Germinal center (tissue), 1 donor: ENCODE results near the gene UBE2E2.

ENCODE experiments used
- DNase-seq: peaks from one replicate; pipeline ENCODE4 v3.0.0; 2012; ENCODE audit warnings: mixed read lengths, low spot score

Gene UBE2E2

GRCh38 chr3:23276913-23277658, 74.0 kb downstream of the UBE2E2 start:
- no peak for DNase-seq

GRCh38 chr3:23277688-23278087, 74.6 kb downstream of the UBE2E2 start:
- no peak for DNase-seq

GRCh38 chr3:23283625-23284024, 80.5 kb downstream of the UBE2E2 start:
- no peak for DNase-seq

- no peak for DNase-seq
Observed at GRCh38 chr3:23288286-23288685, 85.2 kb downstream of the UBE2E2 start.

- no peak for DNase-seq
Observed at GRCh38 chr3:23288715-23289114, 85.6 kb downstream of the UBE2E2 start.

- no peak for DNase-seq
Observed at GRCh38 chr3:23292432-23292831, 89.3 kb downstream of the UBE2E2 start.

GRCh38 chr3:23294770-23295387, 91.8 kb downstream of the UBE2E2 start:
- no peak for DNase-seq

- DNase-seq: no peak
Observed at GRCh38 chr3:23301819-23302218, 98.7 kb downstream of the UBE2E2 start.

- no peak for DNase-seq
Observed at GRCh38 chr3:23302271-23302670, 99.1 kb downstream of the UBE2E2 start.

- DNase-seq: no peak
Observed at GRCh38 chr3:23303601-23304217, 100.6 kb downstream of the UBE2E2 start.

- DNase-seq: no peak
Observed at GRCh38 chr3:23304424-23304823, 101.3 kb downstream of the UBE2E2 start.

GRCh38 chr3:23308986-23309625, 106.0 kb downstream of the UBE2E2 start:
- no peak for DNase-seq

- DNase-seq: no peak
Observed at GRCh38 chr3:23312866-23313265, 109.7 kb downstream of the UBE2E2 start.

GRCh38 chr3:23314981-23315762, 112.0 kb downstream of the UBE2E2 start:
- no peak for DNase-seq

GRCh38 chr3:23316924-23317323, 113.8 kb downstream of the UBE2E2 start:
- no peak for DNase-seq

GRCh38 chr3:23319366-23320312, 116.5 kb downstream of the UBE2E2 start:
- no peak for DNase-seq

- no peak for DNase-seq
Observed at GRCh38 chr3:23320586-23321570, 117.8 kb downstream of the UBE2E2 start.

GRCh38 chr3:23324745-23325144, 121.6 kb downstream of the UBE2E2 start:
- peak; percentile 25 for DNase-seq

GRCh38 chr3:23325466-23326065, 122.4 kb downstream of the UBE2E2 start:
- no peak for DNase-seq
